Right lobe of liver (tissue), 6 donors: ENCODE data around the gene DECR2. TPM values are rescaled to one million over a fixed set of nuclear protein-coding genes. Genes with fewer than 3 reads are reported as not detected.

Source experiments
- ATAC-seq, 4 donors: fragments of 200-7000 bp; cut with Tn5 transposase; one replicate each; pipeline ENCODE4 v1.9.1; 2020; ENCODE audit warnings: mild to moderate bottlenecking in 4 of 4, moderate library complexity in 4 of 4
- DNase-seq, 3 donors: peaks; one replicate each; pipeline ENCODE4 v3.0.0-alpha.2; 2020
- H3K27ac ChIP-seq, 3 donors: fragments of 200-600 bp; one replicate each; pipeline ENCODE4 v1.8.0; 2022
- H3K27me3 ChIP-seq, 2 donors: fragments of 200-600 bp; one replicate each; pipeline ENCODE4 v1.8.0; 2022
- H3K36me3 ChIP-seq, 4 donors: fragments of 200-600 bp; sonication (generic) in 1 of 4; one replicate each; pipeline versions ENCODE4 v1.5.1 to v1.8.0; 2017 to 2022; ENCODE audit warnings: control low read depth in 1 of 4
- H3K4me1 ChIP-seq, 4 donors: fragments of 200-600 bp; sonication (generic) in 1 of 4; one replicate each; pipeline versions ENCODE4 v1.5.1 to v1.8.0; 2017 to 2022; ENCODE audit warnings: control low read depth in 1 of 4
- H3K4me3 ChIP-seq, 3 donors: fragments of 200-600 bp; one replicate each; pipeline ENCODE4 v1.8.0; 2022
- H3K9me3 ChIP-seq, 4 donors: fragments of 200-600 bp; sonication (generic) in 1 of 4; one replicate each; pipeline versions ENCODE4 v1.5.1 to v1.8.0; 2017 to 2022; ENCODE audit warnings: control low read depth in 1 of 4
- CTCF ChIP-seq, 4 donors: fragments of 200-600 bp in 3 of 4; fragments of 450-650 bp in 1 of 4; IDR thresholded peaks; one replicate each; pipeline versions ENCODE4 v1.5.1 to v1.8.0; 2016 to 2022; ENCODE audit warnings: antibody characterized with exemption in 4 of 4, mild to moderate bottlenecking in 2 of 4
- POLR2A ChIP-seq: fragments of 450-650 bp; IDR thresholded peaks from one replicate; pipeline ENCODE4 v1.6.1; 2017; ENCODE audit warnings: antibody characterized with exemption, mild to moderate bottlenecking
- WGBS: methylation state at CpG from one replicate; pipeline ENCODE4 v1.1.6; 2018; ENCODE audit warnings: low coverage, low lambda C conversion rate; ENCODE audit not compliant: insufficient coverage; ENCODE audit errors: missing lambda C conversion rate; 5-methylcytosine and 5-hydroxymethylcytosine counted together
- intact Hi-C, 2 donors: fragments of 100-400 bp; cut with DNase I; formaldehyde crosslinking; loops; one replicate each; pipeline versions ENCODE4 v1.11.2 to v1.14.1; 2022
- total RNA-seq, 6 experiments: library from RNA; depleted of rRNA in 2 of 6; stranded (reverse); fragments of >200 nt in 2 of 6; fragmentation: NEBNext Ultra II Directional in 3 of 6; extraction: Animal tissue kit (Norgen Biotek cat#: 25700) in 3 of 6; gene quantifications; one replicate each; pipeline versions ENCODE4 v1.1.0 to v1.2.4, GENCODE V29; 2016 to 2023
- donor health status: DM: no; HTN: yes; CAD: no.
- donor health status: DM: no; HTN: no; CAD: no.
- donor health status: DM: no; HTN: no; CAD: no.
- donor health status: DM: no; HTN: yes; CAD: no.
- donor health status: DM: no; HTN: yes; CAD: no.

The DECR2 gene
- total RNA-seq, 6 experiments from 2014 or later = 73.6 to 169 (median 97.0) TPM

- no peaks in the 10 kb centered on the region for H3K9me3 ChIP-seq
- no peak overlapping the region for H3K27ac ChIP-seq
- 8% methylated on average over 25 of the region's 44 CpGs for WGBS
- H3K27me3 ChIP-seq = no peaks in the 10 kb centered on the region
- peaks cover 0 to 5% (median 2%) of the 10 kb centered on the region in 4 donors for H3K4me1 ChIP-seq
- TF ChIP-seq POLR2A (no peak), CTCF (IDR thresholded peaks at IDR 0.05) (no peak)
- peak overlapping the region; percentile 21 to 39 (median 39) for H3K4me3 ChIP-seq
- ATAC-seq = peak in 3 of 4 donors; percentile 6 to 30 (median 19)
- intact Hi-C loops = loop anchor here in 1 of 2 donors (10.0 kb wide), 1 partner anchor 135 kb away; the partner anchor contains the start of gene FAM234A
- peaks cover 0 to 35% (median 0%) of the 10 kb centered on the region in 4 donors for H3K36me3 ChIP-seq
- no peak for DNase-seq
Measured at GRCh38 chr16:369866-370436, 31.7 kb upstream of the DECR2 start.

GRCh38 chr16:370443-370842, 31.2 kb upstream of the DECR2 start, which contains the start of gene MRPL28:
Gene MRPL28, minus strand, starts transcription at chr16:370538. Its CDS starts 320 bp downstream, at chr16:370218.
- ATAC-seq (peak; percentile 93 to 98 (median 95)), DNase-seq (peak; percentile 92 to 95 (median 94))
- peaks cover 0 to 5% (median 2%) of the 10 kb centered on the region in 4 donors for H3K4me1 ChIP-seq
- no peak within 1 kb of the TSS for H3K27ac ChIP-seq
- H3K27me3 ChIP-seq = no peaks in the 10 kb centered on the region
- intact Hi-C loops = no loop called here
- WGBS = under 1% methylated on average over 30 of the region's 30 CpGs
- H3K4me3 ChIP-seq = peak within 1 kb of the TSS; percentile 21 to 39 (median 39)
- no peaks in the 10 kb centered on the region for H3K9me3 ChIP-seq
- TF ChIP-seq CTCF (IDR thresholded peaks at IDR 0.05) (no peak), POLR2A (no peak)
- H3K36me3 ChIP-seq = peaks cover 0 to 36% (median 0%) of the 10 kb centered on the region in 4 donors

GRCh38 chr16:370979-371514, 30.6 kb upstream of the DECR2 start:
- intact Hi-C loops = no loop called here
- H3K36me3 ChIP-seq = peaks cover 0 to 36% (median 0%) of the 10 kb centered on the region in 4 donors
- TF ChIP-seq CTCF (IDR thresholded peaks at IDR 0.05) (no peak), POLR2A (no peak)
- no peak overlapping the region for H3K27ac ChIP-seq
- WGBS = 45% methylated on average over 2 of the region's 10 CpGs
- H3K9me3 ChIP-seq = no peaks in the 10 kb centered on the region
- no peaks in the 10 kb centered on the region for H3K27me3 ChIP-seq
- ATAC-seq (peak in 1 of 4 donors; percentile 1), DNase-seq (no peak)
- peak overlapping the region in 1 of 3 donors; percentile 39 for H3K4me3 ChIP-seq
- peaks cover 0 to 5% (median 2%) of the 10 kb centered on the region in 4 donors for H3K4me1 ChIP-seq

- H3K27me3 ChIP-seq = no peaks in the 10 kb centered on the region
- intact Hi-C loops = no loop called here
- no peak for DNase-seq
- no peaks in the 10 kb centered on the region for H3K9me3 ChIP-seq
- H3K36me3 ChIP-seq = peaks cover 0 to 32% (median 0%) of the 10 kb centered on the region in 4 donors
- no peak for ATAC-seq
- TF ChIP-seq CTCF (IDR thresholded peaks at IDR 0.05) = no peak
- no peak for TF ChIP-seq POLR2A
- WGBS = 100% methylated on average over 1 of the region's 31 CpGs
- no peak overlapping the region for H3K4me3 ChIP-seq
- H3K27ac ChIP-seq = no peak overlapping the region
- peaks cover 0 to 5% (median 2%) of the 10 kb centered on the region in 4 donors for H3K4me1 ChIP-seq
Measured at GRCh38 chr16:371515-372301, 30.0 kb upstream of the DECR2 start.
